ENCODE measurements around the gene NR2E3. TPM values are rescaled to one million over a fixed set of nuclear protein-coding genes. Genes with fewer than 3 reads are reported as not detected.

NR2E3 gene
- total RNA-seq, 1 donor from 2014 or later, result not detected

GRCh38 chr15:71802770-71803169, 7.6 kb upstream of the NR2E3 start:
- Histone ChIP-seq H3K4me3 (ENCODE audit: low read depth, low read length) (no peak overlapping the region), H3K27me3 (ENCODE audit: control insufficient read depth, insufficient read depth, low read length) (no peaks in the 10 kb centered on the region), H3K36me3 (ENCODE audit: control insufficient read depth, insufficient read depth, low read length) (no peaks in the 10 kb centered on the region)
- no peak for DNase-seq (ENCODE audit: low read depth)
- TF ChIP-seq, protein P1, sequence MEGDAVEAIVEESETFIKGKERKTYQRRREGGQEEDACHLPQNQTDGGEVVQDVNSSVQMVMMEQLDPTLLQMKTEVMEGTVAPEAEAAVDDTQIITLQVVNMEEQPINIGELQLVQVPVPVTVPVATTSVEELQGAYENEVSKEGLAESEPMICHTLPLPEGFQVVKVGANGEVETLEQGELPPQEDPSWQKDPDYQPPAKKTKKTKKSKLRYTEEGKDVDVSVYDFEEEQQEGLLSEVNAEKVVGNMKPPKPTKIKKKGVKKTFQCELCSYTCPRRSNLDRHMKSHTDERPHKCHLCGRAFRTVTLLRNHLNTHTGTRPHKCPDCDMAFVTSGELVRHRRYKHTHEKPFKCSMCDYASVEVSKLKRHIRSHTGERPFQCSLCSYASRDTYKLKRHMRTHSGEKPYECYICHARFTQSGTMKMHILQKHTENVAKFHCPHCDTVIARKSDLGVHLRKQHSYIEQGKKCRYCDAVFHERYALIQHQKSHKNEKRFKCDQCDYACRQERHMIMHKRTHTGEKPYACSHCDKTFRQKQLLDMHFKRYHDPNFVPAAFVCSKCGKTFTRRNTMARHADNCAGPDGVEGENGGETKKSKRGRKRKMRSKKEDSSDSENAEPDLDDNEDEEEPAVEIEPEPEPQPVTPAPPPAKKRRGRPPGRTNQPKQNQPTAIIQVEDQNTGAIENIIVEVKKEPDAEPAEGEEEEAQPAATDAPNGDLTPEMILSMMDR (IDR thresholded peaks at IDR 0.05; ENCODE audit: insufficient read depth, low read length, poor library complexity, severe bottlenecking), result peak; percentile 29

- DNase-seq (ENCODE audit: low read depth), result no peak
- H3K27me3 ChIP-seq (ENCODE audit: control insufficient read depth, insufficient read depth, low read length), result no peaks in the 10 kb centered on the region
- H3K4me3 ChIP-seq (ENCODE audit: low read depth, low read length), result no peak overlapping the region
- TF ChIP-seq, protein P1 (IDR thresholded peaks at IDR 0.05; ENCODE audit: insufficient read depth, low read length, poor library complexity, severe bottlenecking), result no peak
- no peaks in the 10 kb centered on the region for H3K36me3 ChIP-seq (ENCODE audit: control insufficient read depth, insufficient read depth, low read length)
These were observed 6.1 kb upstream of the NR2E3 start for GRCh38 chr15:71804226-71804625.

DNA sequence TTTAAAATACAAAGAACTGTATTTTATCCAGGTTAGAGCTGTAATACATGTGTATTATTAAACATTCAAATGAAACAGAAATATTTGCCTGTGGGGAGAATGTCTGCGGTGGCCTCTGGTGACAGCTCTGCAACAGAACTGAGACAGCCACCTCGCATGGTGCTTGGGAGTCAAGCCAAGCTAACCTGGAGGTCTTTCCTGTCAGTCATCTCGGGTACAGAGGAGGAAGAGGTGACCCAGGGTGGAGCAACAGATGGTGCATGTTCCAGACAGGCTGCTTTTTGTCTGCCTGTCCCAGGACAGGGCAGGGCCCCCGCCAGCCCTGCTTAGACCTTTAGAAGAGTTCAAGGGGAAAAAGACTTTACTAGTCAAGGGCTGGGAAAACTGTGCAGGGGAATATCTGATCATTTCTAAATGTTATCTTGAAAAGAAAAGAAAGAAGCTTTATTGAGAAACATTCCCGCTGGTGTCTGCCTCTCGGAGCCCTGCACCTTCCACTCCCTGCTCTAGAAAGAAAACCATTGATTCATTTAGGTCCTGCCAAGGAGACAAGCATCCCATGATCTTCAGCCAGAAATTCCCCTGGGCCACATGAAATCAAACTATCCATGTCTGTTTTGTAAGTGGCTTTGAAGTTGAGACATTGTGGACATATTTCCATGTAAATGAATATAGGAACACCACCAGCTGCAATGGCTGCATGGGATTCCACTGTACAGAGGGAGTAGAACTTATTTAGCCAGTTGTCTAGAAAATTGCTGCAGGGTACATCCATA, 5.5 kb upstream of the NR2E3 start:
- H3K36me3 ChIP-seq (ENCODE audit: control insufficient read depth, insufficient read depth, low read length), result no peaks in the 10 kb centered on the region
- TF ChIP-seq, protein P1 (IDR thresholded peaks at IDR 0.05; ENCODE audit: insufficient read depth, low read length, poor library complexity, severe bottlenecking), result no peak
- DNase-seq (ENCODE audit: low read depth), result no peak
- H3K4me3 ChIP-seq (ENCODE audit: low read depth, low read length), result no peak overlapping the region
- no peaks in the 10 kb centered on the region for H3K27me3 ChIP-seq (ENCODE audit: control insufficient read depth, insufficient read depth, low read length)

DNA sequence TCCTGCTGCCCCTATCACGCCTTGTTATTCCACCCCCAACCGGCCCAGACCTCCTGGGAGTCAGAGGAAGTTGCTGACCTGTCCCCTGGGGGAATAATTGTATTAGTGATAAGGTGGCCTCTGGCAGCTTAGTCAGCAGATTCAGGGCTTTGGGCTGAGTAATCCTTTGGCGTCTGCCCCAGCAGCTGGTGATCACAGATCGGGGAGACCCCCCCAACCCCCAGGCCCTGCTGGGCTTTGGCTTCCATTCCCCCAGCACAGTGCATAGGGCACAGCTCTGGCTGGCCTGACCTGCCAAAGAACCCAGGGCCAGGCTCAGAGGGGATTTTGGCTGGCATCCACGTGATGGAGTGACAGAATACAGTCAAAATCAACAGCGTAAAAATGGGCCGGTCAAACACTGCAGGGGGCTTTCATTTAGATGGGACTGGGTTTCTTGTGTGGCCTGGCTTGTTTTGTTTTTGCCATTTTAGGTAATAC, 3.9 kb upstream of the NR2E3 start:
- Histone ChIP-seq H3K27me3 (ENCODE audit: control insufficient read depth, insufficient read depth, low read length) (no peaks in the 10 kb centered on the region), H3K4me3 (ENCODE audit: low read depth, low read length) (no peak overlapping the region), H3K36me3 (ENCODE audit: control insufficient read depth, insufficient read depth, low read length) (no peaks in the 10 kb centered on the region)
- TF ChIP-seq, protein P1 (IDR thresholded peaks at IDR 0.05; ENCODE audit: insufficient read depth, low read length, poor library complexity, severe bottlenecking), result no peak
- no peak for DNase-seq (ENCODE audit: low read depth)

DNA sequence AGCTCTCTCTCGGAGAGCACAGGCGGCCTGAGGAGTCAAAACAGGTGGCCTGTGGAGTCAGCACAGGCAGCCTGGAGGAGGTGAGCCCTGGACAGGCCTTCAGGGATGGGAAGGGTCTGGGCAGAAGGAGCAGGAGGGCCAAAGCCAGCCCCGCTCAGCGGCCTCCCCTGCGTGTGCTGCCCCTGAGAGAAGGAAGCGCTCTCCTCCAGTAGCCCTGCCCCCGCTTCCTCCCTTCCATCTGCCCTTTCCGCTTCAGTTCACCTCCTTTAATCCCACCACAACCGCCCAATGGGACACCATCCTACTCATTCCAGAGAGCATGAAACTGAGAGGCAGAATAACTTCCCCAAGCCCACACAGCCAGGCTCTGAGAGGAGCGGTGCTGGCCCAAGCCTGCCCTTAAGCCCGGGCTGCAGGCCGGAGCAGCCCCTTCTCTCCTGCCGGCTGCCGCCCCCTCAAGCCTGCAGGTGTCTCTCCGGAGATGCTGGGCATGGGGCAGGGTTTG, 3.2 kb upstream of the NR2E3 start:
- Histone ChIP-seq H3K36me3 (ENCODE audit: control insufficient read depth, insufficient read depth, low read length) (no peaks in the 10 kb centered on the region), H3K4me3 (ENCODE audit: low read depth, low read length) (no peak overlapping the region), H3K27me3 (ENCODE audit: control insufficient read depth, insufficient read depth, low read length) (no peaks in the 10 kb centered on the region)
- TF ChIP-seq, protein P1 (IDR thresholded peaks at IDR 0.05; ENCODE audit: insufficient read depth, low read length, poor library complexity, severe bottlenecking), result no peak
- no peak for DNase-seq (ENCODE audit: low read depth)
